B cell (primary cell): ENCODE results near the gene CNTNAP2.

ENCODE experiments used
- EZH2 ChIP-seq: IDR thresholded peaks from 2 replicates; pipeline ENCODE4 v1.6.1; 2012; ENCODE audit warnings: borderline replicate concordance, low read depth, mild to moderate bottlenecking, moderate library complexity, low read length; ENCODE audit not compliant: insufficient read depth, poor library complexity, severe bottlenecking
- TF ChIP-seq, protein P1 (sequence below): fragments of 200-600 bp; IDR thresholded peaks from one replicate; pipeline ENCODE4 v1.8.0; 2022; ENCODE audit warnings: antibody characterized with exemption, mild to moderate bottlenecking

DNA sequence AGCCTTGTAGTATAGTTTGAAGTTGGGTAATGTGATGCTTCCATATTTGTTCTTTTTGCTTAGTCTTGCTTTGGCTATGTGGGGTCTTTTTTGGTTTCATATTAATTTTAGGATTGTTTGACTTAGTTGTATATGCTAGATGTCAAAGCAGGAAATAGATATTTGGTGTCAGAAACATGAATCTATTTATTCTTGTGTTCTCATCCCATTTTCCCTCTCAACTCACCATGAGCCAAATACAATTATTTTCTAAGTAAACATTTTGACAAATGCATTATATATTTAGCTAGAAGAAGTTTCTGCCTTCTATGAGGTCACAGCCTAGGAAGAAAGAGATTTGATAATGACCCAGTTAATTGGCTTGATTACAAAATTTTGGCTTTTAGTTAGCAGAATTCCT is 1313.4 kb downstream of the CNTNAP2 start:
- TF ChIP-seq, protein P1, sequence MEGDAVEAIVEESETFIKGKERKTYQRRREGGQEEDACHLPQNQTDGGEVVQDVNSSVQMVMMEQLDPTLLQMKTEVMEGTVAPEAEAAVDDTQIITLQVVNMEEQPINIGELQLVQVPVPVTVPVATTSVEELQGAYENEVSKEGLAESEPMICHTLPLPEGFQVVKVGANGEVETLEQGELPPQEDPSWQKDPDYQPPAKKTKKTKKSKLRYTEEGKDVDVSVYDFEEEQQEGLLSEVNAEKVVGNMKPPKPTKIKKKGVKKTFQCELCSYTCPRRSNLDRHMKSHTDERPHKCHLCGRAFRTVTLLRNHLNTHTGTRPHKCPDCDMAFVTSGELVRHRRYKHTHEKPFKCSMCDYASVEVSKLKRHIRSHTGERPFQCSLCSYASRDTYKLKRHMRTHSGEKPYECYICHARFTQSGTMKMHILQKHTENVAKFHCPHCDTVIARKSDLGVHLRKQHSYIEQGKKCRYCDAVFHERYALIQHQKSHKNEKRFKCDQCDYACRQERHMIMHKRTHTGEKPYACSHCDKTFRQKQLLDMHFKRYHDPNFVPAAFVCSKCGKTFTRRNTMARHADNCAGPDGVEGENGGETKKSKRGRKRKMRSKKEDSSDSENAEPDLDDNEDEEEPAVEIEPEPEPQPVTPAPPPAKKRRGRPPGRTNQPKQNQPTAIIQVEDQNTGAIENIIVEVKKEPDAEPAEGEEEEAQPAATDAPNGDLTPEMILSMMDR = no peak
- no peak for TF ChIP-seq EZH2
